K562 (cell line): Measurements from ENCODE around the gene MYBPHL. TPM values are rescaled to one million over a fixed set of nuclear protein-coding genes. Genes with fewer than 3 reads are reported as not detected.

Experiments used
- ATF7 ChIP-seq: fragments of 450-650 bp; IDR thresholded peaks from 2 replicates; pipeline ENCODE4 v1.7.1; 2014; ENCODE audit warnings: mild to moderate bottlenecking, moderate library complexity
- BHLHE40 ChIP-seq: IDR thresholded peaks from 2 replicates; pipeline ENCODE4 v1.6.1; 2011; ENCODE audit warnings: low read length, improper control_type of control experiment
- CCNT2 ChIP-seq: IDR thresholded peaks from 2 replicates; pipeline ENCODE4 v1.6.1; 2011; ENCODE audit warnings: borderline replicate concordance, low read depth, mild to moderate bottlenecking, moderate library complexity, mixed read lengths, low read length; ENCODE audit not compliant: insufficient read length; ENCODE audit errors: extremely low read depth
- FOXK1 ChIP-seq: sonication (generic); formaldehyde crosslinking; IDR thresholded peaks from 2 replicates; pipeline ENCODE4 v1.8.0; 2022; ENCODE audit warnings: missing genetic modification reagents, mild to moderate bottlenecking, borderline replicate concordance
- L3MBTL2 ChIP-seq: fragments of 450-650 bp; IDR thresholded peaks from 2 replicates; pipeline ENCODE4 v1.6.1; 2016; ENCODE audit warnings: mild to moderate bottlenecking, moderate library complexity
- LCOR ChIP-seq: sonication (generic); formaldehyde crosslinking; IDR thresholded peaks from 2 replicates; pipeline ENCODE4 v1.8.0; 2022; ENCODE audit warnings: mild to moderate bottlenecking, missing genetic modification reagents
- MAFK ChIP-seq: IDR thresholded peaks from 2 replicates; pipeline ENCODE4 v1.6.1; 2011; ENCODE audit warnings: low read length, improper control_type of control experiment
- MTA2 ChIP-seq: fragments of 450-650 bp; IDR thresholded peaks from 2 replicates; pipeline ENCODE4 v1.6.1; 2016; ENCODE audit warnings: low read depth
- NFE2 ChIP-seq: IDR thresholded peaks from 2 replicates; pipeline ENCODE4 v1.6.1; 2014; ENCODE audit warnings: antibody characterized with exemption, low read depth
- NR3C1 ChIP-seq: sonication (generic); formaldehyde crosslinking; IDR thresholded peaks from 2 replicates; pipeline ENCODE4 v1.8.1; 2022; ENCODE audit warnings: missing genetic modification reagents
- PHTF2 ChIP-seq: fragments of 250-450 bp; sonication (Bioruptor Pico); IDR thresholded peaks from 2 replicates; pipeline ENCODE4 v1.5.0; 2021; ENCODE audit warnings: mild to moderate bottlenecking
- ZBED1 ChIP-seq: IDR thresholded peaks from 2 replicates; pipeline ENCODE4 v1.6.1; 2014
- ZNF124 ChIP-seq: sonication (generic); formaldehyde crosslinking; IDR thresholded peaks from 2 replicates; pipeline ENCODE4 v1.8.1; 2022; ENCODE audit warnings: missing genetic modification reagents
- ZNF3 ChIP-seq: fragments of 250-450 bp; sonication (Bioruptor Pico); IDR thresholded peaks from 2 replicates; pipeline ENCODE4 v1.5.0; 2021; ENCODE audit warnings: mild to moderate bottlenecking, moderate library complexity
- polyA plus RNA-seq, 8 experiments: library from polyadenylated mRNA; depleted of rRNA in 4 of 8; stranded (reverse) in 5 of 8; unstranded in 3 of 8; fragments of >200 nt; fragmentation: Nextera tagmentation in 2 of 8; fragmentation: Illumina TruSeq in 1 of 8; extraction: Ambion mirVana in 2 of 8; extraction: Trizol in 1 of 8; gene quantifications; 2 replicates each; pipeline versions ENCODE4 v1.2.1 to v1.2.3, GENCODE V29; 2011 to 2014; ENCODE audit warnings: inconsistent platforms in 1 of 8, missing spikeins in 1 of 8
- total RNA-seq, 7 experiments: library from RNA; depleted of rRNA in 6 of 7; stranded (reverse); fragments of >200 nt in 6 of 7; fragmentation: Illumina TruSeq in 2 of 7; extraction: Trizol in 2 of 7; gene quantifications; 2 replicates each; pipeline versions ENCODE4 v1.2.1 to v1.2.3, GENCODE V29; 2011 to 2021; ENCODE audit warnings: low replicate concordance in 1 of 7
- TF ChIP-seq, protein P1 (sequence below): sonication (generic); formaldehyde crosslinking; IDR thresholded peaks from 2 replicates; pipeline ENCODE4 v1.8.1; 2023; ENCODE audit warnings: mild to moderate bottlenecking, missing genetic modification reagents
- TF ChIP-seq, protein P2 (sequence below): fragments of 250-450 bp; sonication (Bioruptor Pico); IDR thresholded peaks from 2 replicates; pipeline ENCODE4 v1.9.0; 2021; ENCODE audit warnings: mild to moderate bottlenecking, inconsistent platforms
- TF ChIP-seq, protein P3 (sequence below): fragments of 450-650 bp; conservative IDR thresholded peaks from 2 replicates; pipeline ENCODE4 v1.6.1; 2016; ENCODE audit warnings: missing genetic modification characterization, low read depth, mild to moderate bottlenecking, missing compliant biosample characterization, moderate library complexity
- TF ChIP-seq, protein P4 (sequence below): fragments of 450-650 bp; IDR thresholded peaks from 2 replicates; pipeline ENCODE4 v1.6.1; 2016; ENCODE audit warnings: missing biosample characterization, missing genetic modification characterization

Gene MYBPHL
- total and polyA plus RNA-seq, 9 of the 15 experiments (the other 6 are each of a cell fraction or from before 2014, with no cell fraction given): 0.20 to 1.9 (median 0.33) TPM

DNA sequence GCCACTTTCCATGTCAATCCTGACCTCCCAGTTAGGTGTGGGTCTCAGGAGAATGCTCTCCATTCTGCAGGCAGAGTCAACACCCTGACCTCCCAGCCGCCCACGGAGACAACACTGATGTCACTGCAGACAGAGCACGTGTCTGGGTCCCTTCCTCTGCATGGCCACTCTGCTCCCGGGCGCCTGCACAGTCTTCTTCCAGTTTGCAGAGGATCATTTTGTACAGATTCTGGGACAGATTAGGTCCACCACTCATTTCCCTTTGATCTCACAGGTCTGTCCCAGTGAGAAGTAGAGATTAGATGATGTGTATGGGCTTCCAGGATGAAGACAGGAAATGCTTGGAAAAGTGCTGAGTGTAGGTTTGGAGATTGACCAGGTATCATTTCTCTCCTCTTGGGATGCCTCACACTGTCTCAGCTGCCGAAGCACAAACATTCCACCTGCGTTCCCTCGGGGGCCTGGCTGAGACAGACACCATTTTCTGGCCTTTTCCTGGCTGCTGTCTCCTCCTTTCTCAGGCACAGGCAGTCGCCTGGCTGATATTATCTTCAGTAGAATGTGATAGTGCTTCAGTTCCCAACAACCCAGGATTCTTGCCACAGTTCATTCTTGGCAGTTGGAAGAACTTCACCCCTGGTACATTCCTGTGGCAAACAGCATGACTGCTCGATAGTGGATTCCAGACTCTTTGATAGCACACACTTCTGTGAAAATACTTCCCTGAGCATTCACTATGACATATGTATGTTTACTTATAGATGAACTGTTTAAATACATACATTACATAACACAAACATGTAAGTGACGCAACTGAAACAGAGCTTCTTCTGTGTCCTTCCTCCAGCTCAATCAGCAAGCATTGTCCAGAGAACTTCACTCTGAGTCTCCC, 7.9 kb downstream of the MYBPHL start (continued):
- TF ChIP-seq FOXK1 (CRISPR knock-in tag): no peak
- TF ChIP-seq ZNF124 (CRISPR knock-in tag): no peak
- TF ChIP-seq ZBED1: no peak
- no peak for TF ChIP-seq LCOR
- TF ChIP-seq L3MBTL2: peak; percentile 98
- peak; percentile 78 for TF ChIP-seq BHLHE40
- TF ChIP-seq, protein P1, sequence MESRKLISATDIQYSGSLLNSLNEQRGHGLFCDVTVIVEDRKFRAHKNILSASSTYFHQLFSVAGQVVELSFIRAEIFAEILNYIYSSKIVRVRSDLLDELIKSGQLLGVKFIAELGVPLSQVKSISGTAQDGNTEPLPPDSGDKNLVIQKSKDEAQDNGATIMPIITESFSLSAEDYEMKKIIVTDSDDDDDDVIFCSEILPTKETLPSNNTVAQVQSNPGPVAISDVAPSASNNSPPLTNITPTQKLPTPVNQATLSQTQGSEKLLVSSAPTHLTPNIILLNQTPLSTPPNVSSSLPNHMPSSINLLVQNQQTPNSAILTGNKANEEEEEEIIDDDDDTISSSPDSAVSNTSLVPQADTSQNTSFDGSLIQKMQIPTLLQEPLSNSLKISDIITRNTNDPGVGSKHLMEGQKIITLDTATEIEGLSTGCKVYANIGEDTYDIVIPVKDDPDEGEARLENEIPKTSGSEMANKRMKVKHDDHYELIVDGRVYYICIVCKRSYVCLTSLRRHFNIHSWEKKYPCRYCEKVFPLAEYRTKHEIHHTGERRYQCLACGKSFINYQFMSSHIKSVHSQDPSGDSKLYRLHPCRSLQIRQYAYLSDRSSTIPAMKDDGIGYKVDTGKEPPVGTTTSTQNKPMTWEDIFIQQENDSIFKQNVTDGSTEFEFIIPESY (CRISPR knock-in tag): peak; percentile 14; the same call in 1 of the 2 replicates
- TF ChIP-seq, protein P2, sequence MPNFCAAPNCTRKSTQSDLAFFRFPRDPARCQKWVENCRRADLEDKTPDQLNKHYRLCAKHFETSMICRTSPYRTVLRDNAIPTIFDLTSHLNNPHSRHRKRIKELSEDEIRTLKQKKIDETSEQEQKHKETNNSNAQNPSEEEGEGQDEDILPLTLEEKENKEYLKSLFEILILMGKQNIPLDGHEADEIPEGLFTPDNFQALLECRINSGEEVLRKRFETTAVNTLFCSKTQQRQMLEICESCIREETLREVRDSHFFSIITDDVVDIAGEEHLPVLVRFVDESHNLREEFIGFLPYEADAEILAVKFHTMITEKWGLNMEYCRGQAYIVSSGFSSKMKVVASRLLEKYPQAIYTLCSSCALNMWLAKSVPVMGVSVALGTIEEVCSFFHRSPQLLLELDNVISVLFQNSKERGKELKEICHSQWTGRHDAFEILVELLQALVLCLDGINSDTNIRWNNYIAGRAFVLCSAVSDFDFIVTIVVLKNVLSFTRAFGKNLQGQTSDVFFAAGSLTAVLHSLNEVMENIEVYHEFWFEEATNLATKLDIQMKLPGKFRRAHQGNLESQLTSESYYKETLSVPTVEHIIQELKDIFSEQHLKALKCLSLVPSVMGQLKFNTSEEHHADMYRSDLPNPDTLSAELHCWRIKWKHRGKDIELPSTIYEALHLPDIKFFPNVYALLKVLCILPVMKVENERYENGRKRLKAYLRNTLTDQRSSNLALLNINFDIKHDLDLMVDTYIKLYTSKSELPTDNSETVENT (CRISPR knock-in tag): no peak
- TF ChIP-seq, protein P3, sequence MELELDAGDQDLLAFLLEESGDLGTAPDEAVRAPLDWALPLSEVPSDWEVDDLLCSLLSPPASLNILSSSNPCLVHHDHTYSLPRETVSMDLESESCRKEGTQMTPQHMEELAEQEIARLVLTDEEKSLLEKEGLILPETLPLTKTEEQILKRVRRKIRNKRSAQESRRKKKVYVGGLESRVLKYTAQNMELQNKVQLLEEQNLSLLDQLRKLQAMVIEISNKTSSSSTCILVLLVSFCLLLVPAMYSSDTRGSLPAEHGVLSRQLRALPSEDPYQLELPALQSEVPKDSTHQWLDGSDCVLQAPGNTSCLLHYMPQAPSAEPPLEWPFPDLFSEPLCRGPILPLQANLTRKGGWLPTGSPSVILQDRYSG (tag): no peak; the same call in 1 of the 2 replicates
- TF ChIP-seq CCNT2: no peak
- TF ChIP-seq NFE2: peak; percentile 38; the same call in 1 of the 2 replicates
- TF ChIP-seq MTA2: no peak
- peak; percentile 92 for TF ChIP-seq ATF7
- TF ChIP-seq MAFK: 0 out of 2 replicates have a peak, but pooled peaks have one; percentile 23
- no peak for TF ChIP-seq PHTF2 (CRISPR knock-in tag)
- no peak for TF ChIP-seq ZNF3
- TF ChIP-seq, protein P4, sequence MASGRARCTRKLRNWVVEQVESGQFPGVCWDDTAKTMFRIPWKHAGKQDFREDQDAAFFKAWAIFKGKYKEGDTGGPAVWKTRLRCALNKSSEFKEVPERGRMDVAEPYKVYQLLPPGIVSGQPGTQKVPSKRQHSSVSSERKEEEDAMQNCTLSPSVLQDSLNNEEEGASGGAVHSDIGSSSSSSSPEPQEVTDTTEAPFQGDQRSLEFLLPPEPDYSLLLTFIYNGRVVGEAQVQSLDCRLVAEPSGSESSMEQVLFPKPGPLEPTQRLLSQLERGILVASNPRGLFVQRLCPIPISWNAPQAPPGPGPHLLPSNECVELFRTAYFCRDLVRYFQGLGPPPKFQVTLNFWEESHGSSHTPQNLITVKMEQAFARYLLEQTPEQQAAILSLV: 0 out of 2 replicates have a peak, but pooled peaks have one; percentile 31
- TF ChIP-seq NR3C1 (CRISPR knock-in tag): no peak
